Esophagus muscularis mucosa (tissue), 4 donors: ENCODE measurements around the gene LMAN2L.

Source experiments
- EP300 ChIP-seq: sonication (generic); formaldehyde crosslinking; IDR thresholded peaks from one replicate; pipeline ENCODE4 v1.6.1; 2017; ENCODE audit warnings: antibody characterized with exemption
- POLR2A ChIP-seq: fragments of 450-650 bp; IDR thresholded peaks from one replicate; pipeline ENCODE4 v1.6.1; 2017; ENCODE audit warnings: antibody characterized with exemption, moderate library complexity, mild to moderate bottlenecking, low read depth
- POLR2AphosphoS5 ChIP-seq, 2 donors: sonication (generic); formaldehyde crosslinking; IDR thresholded peaks; one replicate each; pipeline ENCODE4 v1.6.1; 2017; ENCODE audit warnings: antibody characterized with exemption in 2 of 2
- TF ChIP-seq, protein P1 (sequence below), 3 experiments: fragments of 200-600 bp in 2 of 3; fragments of 450-650 bp in 1 of 3; sonication (generic) in 2 of 3; IDR thresholded peaks; one replicate each; pipeline ENCODE4 v1.5.1; 2017 to 2019; ENCODE audit warnings: antibody characterized with exemption in 3 of 3, mild to moderate bottlenecking in 2 of 3, moderate library complexity in 1 of 3

DNA sequence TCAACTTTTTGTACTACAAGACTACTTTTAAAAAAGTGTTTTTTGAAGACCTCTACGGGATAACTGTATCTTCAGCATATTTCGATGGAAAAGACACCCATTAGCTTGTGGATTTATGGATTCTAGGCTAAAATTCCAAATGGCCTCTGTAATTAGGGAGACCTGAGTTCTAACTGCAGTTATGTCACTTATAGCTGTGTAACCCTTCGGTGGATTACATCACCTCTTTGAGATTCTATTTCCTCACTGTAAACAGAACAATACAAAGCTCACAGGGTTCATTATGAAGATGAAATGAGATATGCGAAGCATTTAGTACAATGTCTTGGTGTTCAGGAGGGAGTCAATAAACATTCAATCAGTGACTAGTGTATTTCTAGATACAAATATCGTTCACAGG, 24.2 kb downstream of the LMAN2L start:
- TF ChIP-seq, protein P1, sequence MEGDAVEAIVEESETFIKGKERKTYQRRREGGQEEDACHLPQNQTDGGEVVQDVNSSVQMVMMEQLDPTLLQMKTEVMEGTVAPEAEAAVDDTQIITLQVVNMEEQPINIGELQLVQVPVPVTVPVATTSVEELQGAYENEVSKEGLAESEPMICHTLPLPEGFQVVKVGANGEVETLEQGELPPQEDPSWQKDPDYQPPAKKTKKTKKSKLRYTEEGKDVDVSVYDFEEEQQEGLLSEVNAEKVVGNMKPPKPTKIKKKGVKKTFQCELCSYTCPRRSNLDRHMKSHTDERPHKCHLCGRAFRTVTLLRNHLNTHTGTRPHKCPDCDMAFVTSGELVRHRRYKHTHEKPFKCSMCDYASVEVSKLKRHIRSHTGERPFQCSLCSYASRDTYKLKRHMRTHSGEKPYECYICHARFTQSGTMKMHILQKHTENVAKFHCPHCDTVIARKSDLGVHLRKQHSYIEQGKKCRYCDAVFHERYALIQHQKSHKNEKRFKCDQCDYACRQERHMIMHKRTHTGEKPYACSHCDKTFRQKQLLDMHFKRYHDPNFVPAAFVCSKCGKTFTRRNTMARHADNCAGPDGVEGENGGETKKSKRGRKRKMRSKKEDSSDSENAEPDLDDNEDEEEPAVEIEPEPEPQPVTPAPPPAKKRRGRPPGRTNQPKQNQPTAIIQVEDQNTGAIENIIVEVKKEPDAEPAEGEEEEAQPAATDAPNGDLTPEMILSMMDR (IDR thresholded peaks at IDR 0.05), result no peak
- TF ChIP-seq POLR2A, result no peak
- TF ChIP-seq EP300, result no peak
- TF ChIP-seq POLR2AphosphoS5 (IDR thresholded peaks at IDR 0.05), result no peak
